Measurements from ENCODE around the gene RASSF3.

RASSF3 gene

DNA sequence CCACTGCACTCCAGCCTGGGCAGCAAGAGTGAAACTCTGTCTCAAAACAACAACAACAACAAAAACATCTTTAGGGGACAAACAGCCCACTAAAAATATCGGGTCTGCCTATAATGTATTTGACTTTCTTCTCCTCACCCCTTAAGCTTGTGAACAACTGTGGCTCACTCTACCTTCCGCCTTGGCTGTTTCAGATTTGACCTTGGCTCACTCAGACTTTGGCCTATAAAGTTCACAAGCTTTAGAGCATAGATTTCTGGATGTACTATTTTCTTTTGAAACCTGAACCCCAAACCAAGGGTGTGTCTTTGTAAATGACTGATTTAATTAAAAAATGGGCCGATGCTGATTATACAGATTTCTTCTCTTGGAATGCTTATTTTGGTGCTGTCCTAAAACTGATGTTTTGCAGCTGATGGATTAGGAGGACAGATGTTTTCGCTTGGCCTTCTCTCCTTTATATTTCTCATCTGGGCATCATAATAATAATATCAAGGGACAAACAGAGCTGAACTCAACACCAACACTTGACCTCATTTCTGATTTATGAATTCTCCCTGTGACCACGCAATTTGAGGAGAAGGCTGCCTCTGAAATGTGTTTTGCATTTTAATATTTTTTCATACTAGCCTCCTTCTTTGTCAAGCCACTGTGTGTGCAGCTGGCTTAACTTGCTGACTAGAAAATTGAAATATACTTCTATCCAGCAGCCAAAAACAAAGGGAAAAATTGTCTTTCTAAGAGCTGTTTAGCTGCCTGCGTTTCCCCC, 40.2 kb upstream of the RASSF3 start:
- TF ChIP-seq, protein P1, sequence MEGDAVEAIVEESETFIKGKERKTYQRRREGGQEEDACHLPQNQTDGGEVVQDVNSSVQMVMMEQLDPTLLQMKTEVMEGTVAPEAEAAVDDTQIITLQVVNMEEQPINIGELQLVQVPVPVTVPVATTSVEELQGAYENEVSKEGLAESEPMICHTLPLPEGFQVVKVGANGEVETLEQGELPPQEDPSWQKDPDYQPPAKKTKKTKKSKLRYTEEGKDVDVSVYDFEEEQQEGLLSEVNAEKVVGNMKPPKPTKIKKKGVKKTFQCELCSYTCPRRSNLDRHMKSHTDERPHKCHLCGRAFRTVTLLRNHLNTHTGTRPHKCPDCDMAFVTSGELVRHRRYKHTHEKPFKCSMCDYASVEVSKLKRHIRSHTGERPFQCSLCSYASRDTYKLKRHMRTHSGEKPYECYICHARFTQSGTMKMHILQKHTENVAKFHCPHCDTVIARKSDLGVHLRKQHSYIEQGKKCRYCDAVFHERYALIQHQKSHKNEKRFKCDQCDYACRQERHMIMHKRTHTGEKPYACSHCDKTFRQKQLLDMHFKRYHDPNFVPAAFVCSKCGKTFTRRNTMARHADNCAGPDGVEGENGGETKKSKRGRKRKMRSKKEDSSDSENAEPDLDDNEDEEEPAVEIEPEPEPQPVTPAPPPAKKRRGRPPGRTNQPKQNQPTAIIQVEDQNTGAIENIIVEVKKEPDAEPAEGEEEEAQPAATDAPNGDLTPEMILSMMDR (conservative IDR thresholded peaks at IDR 0.05; ENCODE audit: control insufficient read depth, insufficient read depth, low read depth, low read length) = no peak
- H3K4me3 ChIP-seq (ENCODE audit: control insufficient read depth, low read depth, low read length) = no peak overlapping the region
- no peak for DNase-seq (ENCODE audit: low read depth)

DNA sequence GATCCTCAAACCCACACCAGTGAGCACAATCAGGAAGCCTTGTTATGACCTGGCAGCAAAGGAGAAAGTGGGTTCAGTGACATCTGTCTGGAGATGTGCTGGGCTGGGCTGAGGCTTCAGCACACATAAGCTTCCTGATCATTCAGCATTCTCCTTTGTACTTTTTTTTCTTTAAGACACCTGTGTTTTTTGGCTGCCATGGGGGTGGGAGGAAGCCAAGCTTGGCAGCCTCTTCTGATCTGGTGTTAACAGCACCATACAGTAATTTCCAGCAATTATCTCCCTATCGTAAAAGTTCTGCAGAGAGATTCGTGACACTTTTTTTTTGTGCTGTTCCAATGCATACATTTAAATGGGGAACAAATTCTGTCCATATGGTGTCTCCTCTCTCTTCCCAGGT, 38.9 kb upstream of the RASSF3 start:
- no peak overlapping the region for H3K4me3 ChIP-seq (ENCODE audit: control insufficient read depth, low read depth, low read length)
- no peak for DNase-seq (ENCODE audit: low read depth)
- TF ChIP-seq, protein P1 (conservative IDR thresholded peaks at IDR 0.05; ENCODE audit: control insufficient read depth, insufficient read depth, low read depth, low read length) = no peak

DNA sequence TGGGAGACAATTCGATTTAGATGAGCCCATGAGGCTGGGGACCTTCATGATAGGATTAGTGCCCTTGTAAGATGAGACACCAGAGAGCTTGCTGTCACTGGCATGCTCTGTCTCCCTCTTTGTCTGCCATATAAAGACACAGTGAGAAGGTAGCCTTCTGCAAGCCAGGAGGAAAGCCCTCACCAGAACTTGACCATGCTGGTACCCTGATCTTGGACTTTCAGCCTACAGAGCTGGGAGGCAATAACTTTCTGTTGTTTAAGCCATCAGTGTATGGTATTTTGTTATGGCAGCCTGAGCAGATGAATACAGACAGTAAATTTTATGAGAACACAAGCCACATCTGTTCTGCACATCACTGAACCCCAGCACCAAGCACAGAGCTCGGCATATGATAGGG, 38.1 kb upstream of the RASSF3 start:
- no peak overlapping the region for H3K4me3 ChIP-seq (ENCODE audit: control insufficient read depth, low read depth, low read length)
- TF ChIP-seq, protein P1 (conservative IDR thresholded peaks at IDR 0.05; ENCODE audit: control insufficient read depth, insufficient read depth, low read depth, low read length) = no peak
- DNase-seq (ENCODE audit: low read depth) = no peak

DNA sequence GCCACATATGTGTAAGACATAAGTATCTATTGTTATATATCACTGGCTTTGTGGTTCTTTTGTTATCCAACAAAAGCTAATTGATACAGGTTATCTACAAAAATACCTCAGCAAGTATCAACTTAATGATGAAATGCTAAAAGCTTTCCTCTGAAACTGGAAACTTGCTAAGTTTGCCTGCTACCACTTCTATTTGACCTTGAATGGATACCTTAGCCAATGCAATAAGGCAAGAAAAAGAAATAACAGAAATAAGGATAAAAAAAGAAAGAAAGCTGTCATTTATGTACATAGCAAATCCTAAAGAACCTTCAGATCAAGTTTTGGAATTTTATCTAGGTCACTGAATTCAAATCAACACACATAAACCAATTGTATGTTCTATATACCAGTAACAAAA, 35.5 kb upstream of the RASSF3 start:
- no peak overlapping the region for H3K4me3 ChIP-seq (ENCODE audit: control insufficient read depth, low read depth, low read length)
- TF ChIP-seq, protein P1 (conservative IDR thresholded peaks at IDR 0.05; ENCODE audit: control insufficient read depth, insufficient read depth, low read depth, low read length) = no peak
- no peak for DNase-seq (ENCODE audit: low read depth)

DNA sequence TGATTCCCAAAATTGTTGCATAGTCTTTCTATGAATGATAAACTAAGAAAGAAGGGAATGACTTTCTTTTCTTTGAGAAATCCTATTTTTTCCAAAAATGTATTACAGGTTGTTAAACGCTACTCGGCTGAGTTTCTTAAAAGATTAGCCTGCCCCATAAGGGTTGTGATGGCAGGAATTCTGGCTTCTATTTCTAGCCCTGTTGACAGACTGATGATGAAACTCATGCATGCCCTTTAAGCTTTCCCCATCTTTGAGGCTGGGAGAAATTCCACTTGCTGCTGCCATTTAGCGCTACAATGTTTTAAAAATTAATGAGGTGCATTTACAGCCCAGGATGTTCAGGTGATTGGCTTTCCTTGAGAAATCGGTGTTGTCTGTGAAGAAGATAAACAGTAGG, 33.2 kb upstream of the RASSF3 start:
- H3K4me3 ChIP-seq (ENCODE audit: control insufficient read depth, low read depth, low read length) = no peak overlapping the region
- TF ChIP-seq, protein P1 (conservative IDR thresholded peaks at IDR 0.05; ENCODE audit: control insufficient read depth, insufficient read depth, low read depth, low read length) = no peak
- DNase-seq (ENCODE audit: low read depth) = no peak

DNA sequence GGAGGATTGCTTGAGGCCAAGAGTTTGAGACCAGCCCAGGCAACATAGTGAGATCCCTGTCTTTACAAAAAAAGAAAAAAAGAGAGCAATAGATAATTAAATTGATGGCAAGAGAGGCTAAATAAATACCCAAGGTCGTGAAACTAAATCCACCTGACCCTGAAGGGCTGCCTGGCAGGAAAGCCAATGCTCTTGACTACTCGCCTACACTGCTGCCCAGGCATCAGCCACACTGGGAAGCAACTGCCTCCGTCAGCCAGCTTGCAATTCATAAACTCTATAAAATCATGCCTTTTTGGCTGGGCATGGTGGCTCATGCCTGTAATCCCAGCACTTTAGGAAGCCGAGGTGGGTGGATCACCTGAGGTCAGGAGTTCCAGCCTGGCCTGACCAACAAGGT, 31.7 kb upstream of the RASSF3 start:
- no peak for DNase-seq (ENCODE audit: low read depth)
- TF ChIP-seq, protein P1 (conservative IDR thresholded peaks at IDR 0.05; ENCODE audit: control insufficient read depth, insufficient read depth, low read depth, low read length) = no peak
- H3K4me3 ChIP-seq (ENCODE audit: control insufficient read depth, low read depth, low read length) = no peak overlapping the region

All from fibroblast of mammary gland (primary cell).